Measurements from ENCODE around the gene HMG20A. TPM values are rescaled to one million over a fixed set of nuclear protein-coding genes. Genes with fewer than 3 reads are reported as not detected.

HMG20A gene
- total and polyA plus RNA-seq, 2 of the 13 experiments (the other 11 are each of a cell fraction or from before 2014, with no cell fraction given) = 28.0 to 35.2 TPM

DNA sequence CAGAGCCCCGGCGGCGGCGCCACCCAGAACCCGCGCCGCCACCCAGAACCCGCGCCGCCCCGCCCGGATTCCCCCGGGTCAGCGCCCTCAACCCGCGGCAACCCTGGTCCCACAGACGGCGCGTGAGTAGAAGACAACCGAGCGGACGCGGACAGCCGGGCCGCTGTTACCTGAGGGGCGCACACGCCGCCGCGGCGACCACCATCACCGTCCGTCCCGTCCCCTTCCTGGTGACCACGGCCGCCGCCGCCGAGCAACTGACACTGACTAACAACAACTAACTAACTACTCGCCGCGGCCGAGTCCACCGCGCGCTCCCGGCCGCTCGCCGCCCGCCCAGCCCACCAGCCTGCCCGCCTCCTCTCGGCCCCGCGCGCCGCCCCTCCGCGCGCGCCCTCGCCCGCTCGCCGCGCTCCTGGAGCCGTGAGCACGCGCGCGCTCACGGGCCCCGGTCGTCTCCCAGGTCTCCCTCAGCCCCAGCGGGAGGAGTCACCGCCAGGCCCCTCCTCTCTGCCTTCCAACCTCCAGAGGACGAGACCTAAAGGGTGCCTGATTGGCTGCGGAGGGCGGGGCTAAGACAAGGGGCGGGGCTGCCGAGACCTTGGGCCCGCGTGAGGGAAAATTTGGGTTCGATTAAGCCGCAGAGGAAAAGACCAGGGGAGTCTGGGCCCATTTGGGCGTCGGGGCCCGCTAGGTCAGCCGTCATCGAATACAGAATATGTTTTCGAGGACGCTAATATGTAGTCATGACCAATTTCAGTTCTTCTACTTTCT, 665 bp upstream of the HMG20A start, which contains the start of gene PEAK1 (continued):
- TF ChIP-seq ZNF33B (CRISPR knock-in tag; IDR thresholded peaks at IDR 0.05) (no peak), ZNF17 (CRISPR knock-in tag; IDR thresholded peaks at IDR 0.05) (no peak), JARID2 (CRISPR knock-in tag; IDR thresholded peaks at IDR 0.05; ENCODE audit: insufficient replicate concordance) (no peak), ZNF329 (CRISPR knock-in tag; IDR thresholded peaks at IDR 0.05; ENCODE audit: low read depth) (no peak), RXRB (CRISPR knock-in tag; IDR thresholded peaks at IDR 0.05; ENCODE audit: borderline replicate concordance) (no peak), ZNF546 (CRISPR knock-in tag; conservative IDR thresholded peaks at IDR 0.05) (no peak), ZNF234 (CRISPR knock-in tag; conservative IDR thresholded peaks at IDR 0.05) (no peak), RARG (CRISPR knock-in tag; IDR thresholded peaks at IDR 0.05; ENCODE audit: low read depth) (no peak), FOXK2 (IDR thresholded peaks at IDR 0.05) (no peak), KDM2A (CRISPR knock-in tag; IDR thresholded peaks at IDR 0.05; ENCODE audit: borderline replicate concordance, low read depth) (peak; percentile 39; the same call in 1 of the 2 replicates), ZNF652 (CRISPR knock-in tag; IDR thresholded peaks at IDR 0.05; ENCODE audit: borderline replicate concordance, low read depth) (no peak), FOXA3 (CRISPR knock-in tag; IDR thresholded peaks at IDR 0.05) (no peak), HOXD1 (CRISPR knock-in tag; IDR thresholded peaks at IDR 0.05) (no peak), REPIN1 (CRISPR knock-in tag; IDR thresholded peaks at IDR 0.05; ENCODE audit: borderline replicate concordance, low read depth) (no peak), KLF11 (CRISPR knock-in tag; IDR thresholded peaks at IDR 0.05) (no peak), CREB1 (IDR thresholded peaks at IDR 0.05) (no peak), CREB1 (CRISPR knock-in tag; IDR thresholded peaks at IDR 0.05) (no peak), POLR2G (IDR thresholded peaks at IDR 0.05; ENCODE audit: low read depth, low read length) (peak; percentile 54; the same call in 1 of the 2 replicates), NFRKB (IDR thresholded peaks at IDR 0.05) (no peak), ZNF138 (CRISPR knock-in tag; IDR thresholded peaks at IDR 0.05; ENCODE audit: low read depth) (no peak)
- TF ChIP-seq, protein P1, sequence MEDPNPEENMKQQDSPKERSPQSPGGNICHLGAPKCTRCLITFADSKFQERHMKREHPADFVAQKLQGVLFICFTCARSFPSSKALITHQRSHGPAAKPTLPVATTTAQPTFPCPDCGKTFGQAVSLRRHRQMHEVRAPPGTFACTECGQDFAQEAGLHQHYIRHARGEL (CRISPR knock-in tag; IDR thresholded peaks at IDR 0.05) = no peak
- TF ChIP-seq, protein P2, sequence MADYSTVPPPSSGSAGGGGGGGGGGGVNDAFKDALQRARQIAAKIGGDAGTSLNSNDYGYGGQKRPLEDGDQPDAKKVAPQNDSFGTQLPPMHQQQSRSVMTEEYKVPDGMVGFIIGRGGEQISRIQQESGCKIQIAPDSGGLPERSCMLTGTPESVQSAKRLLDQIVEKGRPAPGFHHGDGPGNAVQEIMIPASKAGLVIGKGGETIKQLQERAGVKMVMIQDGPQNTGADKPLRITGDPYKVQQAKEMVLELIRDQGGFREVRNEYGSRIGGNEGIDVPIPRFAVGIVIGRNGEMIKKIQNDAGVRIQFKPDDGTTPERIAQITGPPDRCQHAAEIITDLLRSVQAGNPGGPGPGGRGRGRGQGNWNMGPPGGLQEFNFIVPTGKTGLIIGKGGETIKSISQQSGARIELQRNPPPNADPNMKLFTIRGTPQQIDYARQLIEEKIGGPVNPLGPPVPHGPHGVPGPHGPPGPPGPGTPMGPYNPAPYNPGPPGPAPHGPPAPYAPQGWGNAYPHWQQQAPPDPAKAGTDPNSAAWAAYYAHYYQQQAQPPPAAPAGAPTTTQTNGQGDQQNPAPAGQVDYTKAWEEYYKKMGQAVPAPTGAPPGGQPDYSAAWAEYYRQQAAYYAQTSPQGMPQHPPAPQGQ (CRISPR knock-in tag; IDR thresholded peaks at IDR 0.05; ENCODE audit: borderline replicate concordance) = no peak
- TF ChIP-seq, protein P3, sequence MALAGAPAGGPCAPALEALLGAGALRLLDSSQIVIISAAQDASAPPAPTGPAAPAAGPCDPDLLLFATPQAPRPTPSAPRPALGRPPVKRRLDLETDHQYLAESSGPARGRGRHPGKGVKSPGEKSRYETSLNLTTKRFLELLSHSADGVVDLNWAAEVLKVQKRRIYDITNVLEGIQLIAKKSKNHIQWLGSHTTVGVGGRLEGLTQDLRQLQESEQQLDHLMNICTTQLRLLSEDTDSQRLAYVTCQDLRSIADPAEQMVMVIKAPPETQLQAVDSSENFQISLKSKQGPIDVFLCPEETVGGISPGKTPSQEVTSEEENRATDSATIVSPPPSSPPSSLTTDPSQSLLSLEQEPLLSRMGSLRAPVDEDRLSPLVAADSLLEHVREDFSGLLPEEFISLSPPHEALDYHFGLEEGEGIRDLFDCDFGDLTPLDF (CRISPR knock-in tag; IDR thresholded peaks at IDR 0.05) = 0 out of 2 replicates have a peak, but pooled peaks have one; percentile 11
- TF ChIP-seq, protein P4, sequence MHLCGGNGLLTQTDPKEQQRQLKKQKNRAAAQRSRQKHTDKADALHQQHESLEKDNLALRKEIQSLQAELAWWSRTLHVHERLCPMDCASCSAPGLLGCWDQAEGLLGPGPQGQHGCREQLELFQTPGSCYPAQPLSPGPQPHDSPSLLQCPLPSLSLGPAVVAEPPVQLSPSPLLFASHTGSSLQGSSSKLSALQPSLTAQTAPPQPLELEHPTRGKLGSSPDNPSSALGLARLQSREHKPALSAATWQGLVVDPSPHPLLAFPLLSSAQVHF (CRISPR knock-in tag; IDR thresholded peaks at IDR 0.05) = no peak
- TF ChIP-seq, protein P5, sequence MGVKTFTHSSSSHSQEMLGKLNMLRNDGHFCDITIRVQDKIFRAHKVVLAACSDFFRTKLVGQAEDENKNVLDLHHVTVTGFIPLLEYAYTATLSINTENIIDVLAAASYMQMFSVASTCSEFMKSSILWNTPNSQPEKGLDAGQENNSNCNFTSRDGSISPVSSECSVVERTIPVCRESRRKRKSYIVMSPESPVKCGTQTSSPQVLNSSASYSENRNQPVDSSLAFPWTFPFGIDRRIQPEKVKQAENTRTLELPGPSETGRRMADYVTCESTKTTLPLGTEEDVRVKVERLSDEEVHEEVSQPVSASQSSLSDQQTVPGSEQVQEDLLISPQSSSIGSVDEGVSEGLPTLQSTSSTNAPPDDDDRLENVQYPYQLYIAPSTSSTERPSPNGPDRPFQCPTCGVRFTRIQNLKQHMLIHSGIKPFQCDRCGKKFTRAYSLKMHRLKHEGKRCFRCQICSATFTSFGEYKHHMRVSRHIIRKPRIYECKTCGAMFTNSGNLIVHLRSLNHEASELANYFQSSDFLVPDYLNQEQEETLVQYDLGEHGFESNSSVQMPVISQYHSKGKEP (CRISPR knock-in tag; IDR thresholded peaks at IDR 0.05) = no peak
- TF ChIP-seq, protein P6, sequence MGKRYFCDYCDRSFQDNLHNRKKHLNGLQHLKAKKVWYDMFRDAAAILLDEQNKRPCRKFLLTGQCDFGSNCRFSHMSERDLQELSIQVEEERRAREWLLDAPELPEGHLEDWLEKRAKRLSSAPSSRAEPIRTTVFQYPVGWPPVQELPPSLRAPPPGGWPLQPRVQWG (CRISPR knock-in tag; IDR thresholded peaks at IDR 0.05; ENCODE audit: borderline replicate concordance, low read depth) = no peak

Data from HepG2 (cell line).